H1 (cell line): ENCODE data around the gene ACO1. TPM values are rescaled to one million over a fixed set of nuclear protein-coding genes. Genes with fewer than 3 reads are reported as not detected.

Experiments
- CTCF ChIA-PET: fragments of 300-600 bp; sonication (Branson Sonifier 250); formaldehyde crosslinking; loops from one replicate; lab custom pipeline; 2021; ENCODE audit not compliant: partially characterized antibody; lab: Charles Lee
- POLR2A ChIA-PET: fragments of 300-600 bp; sonication (Branson Sonifier 250); formaldehyde crosslinking; loops from one replicate; lab custom pipeline; 2021; ENCODE audit warnings: inconsistent platforms; ENCODE audit not compliant: partially characterized antibody; lab: Charles Lee
- DNase-seq, 2 experiments: peaks; one replicate each; pipeline versions ENCODE4 v3.0.0 to v3.0.0-alpha.2; 2010 to 2022; ENCODE audit warnings: low spot score in 2 of 2, low read depth in 1 of 2, mixed read lengths in 1 of 2
- FAIRE-seq: peaks from 2 replicates; lab custom pipeline; 2011; peaks lifted over from hg19 to GRCh38; lab: Jason Lieb, UNC
- H2AFZ ChIP-seq: 2 replicates; pipeline ENCODE4 v1.8.1; 2012; ENCODE audit warnings: low read length, inconsistent platforms
- H2AK5ac ChIP-seq: 2 replicates; pipeline ENCODE4 v1.6.1; 2013; ENCODE audit warnings: low read depth, low read length
- H2BK120ac ChIP-seq: replicated peaks from 2 replicates; pipeline ENCODE3; 2013; ENCODE audit warnings: low read depth, low read length, inconsistent platforms
- H2BK12ac ChIP-seq: 2 replicates; pipeline ENCODE4 v1.6.1; 2013; ENCODE audit warnings: low read depth, low read length
- H2BK15ac ChIP-seq: 2 replicates; pipeline ENCODE4 v1.6.1; 2013; ENCODE audit warnings: low read length
- H2BK20ac ChIP-seq: 2 replicates; pipeline ENCODE4 v1.6.1; 2013; ENCODE audit warnings: low read length
- H2BK5ac ChIP-seq: 2 replicates; pipeline ENCODE4 v1.6.1; 2013; ENCODE audit warnings: low read depth, low read length
- H3K14ac ChIP-seq: 2 replicates; pipeline ENCODE4 v1.6.1; 2013; ENCODE audit warnings: inconsistent platforms; ENCODE audit not compliant: insufficient read length
- H3K18ac ChIP-seq: 2 replicates; pipeline ENCODE4 v1.6.1; 2013; ENCODE audit warnings: low read length; ENCODE audit errors: extremely low read depth
- H3K23ac ChIP-seq: 2 replicates; pipeline ENCODE4 v1.6.1; 2013; ENCODE audit warnings: inconsistent platforms; ENCODE audit not compliant: insufficient read length
- H3K23me2 ChIP-seq: 2 replicates; pipeline ENCODE4 v1.6.1; 2013; ENCODE audit warnings: low read depth, low read length
- H3K27ac ChIP-seq: 2 replicates; pipeline ENCODE4 v1.6.1; 2011; ENCODE audit warnings: low read depth, low read length, inconsistent platforms
- H3K27me3 ChIP-seq, 4 experiments: replicated peaks in 1 of 4; 1 replicate in 1 of 4; 2 replicates in 3 of 4; pipeline versions ENCODE4 v1.6.1 to v1.8.1; 2011 to 2013; ENCODE audit warnings: low read length in 3 of 4, mild to moderate bottlenecking in 3 of 4, inconsistent platforms in 2 of 4, mixed read lengths in 2 of 4, moderate library complexity in 1 of 4; ENCODE audit not compliant: control insufficient read depth in 3 of 4, insufficient read depth in 3 of 4; ENCODE audit errors: extremely low read depth in 1 of 4
- H3K36me3 ChIP-seq, 4 experiments: 2 replicates each; pipeline versions ENCODE4 v1.6.1 to v1.8.1; 2011 to 2013; ENCODE audit warnings: mild to moderate bottlenecking in 4 of 4, low read length in 3 of 4, moderate library complexity in 2 of 4, control low read depth in 1 of 4, inconsistent platforms in 1 of 4; ENCODE audit not compliant: insufficient read depth in 4 of 4, control insufficient read depth in 2 of 4
- H3K4ac ChIP-seq: replicated peaks from 2 replicates; pipeline ENCODE3; 2013; ENCODE audit warnings: low read length, low read depth, mixed read lengths, inconsistent platforms; ENCODE audit not compliant: insufficient read length
- H3K4me1 ChIP-seq, 4 experiments: replicated peaks in 1 of 4; 1 replicate in 1 of 4; 2 replicates in 3 of 4; pipeline versions ENCODE4 v1.6.1 to v1.8.1; 2011 to 2013; ENCODE audit warnings: low read length in 3 of 4, inconsistent platforms in 2 of 4, mixed read lengths in 1 of 4; ENCODE audit not compliant: insufficient read depth in 4 of 4, control insufficient read depth in 3 of 4
- H3K4me2 ChIP-seq, 2 experiments: 2 replicates each; pipeline versions ENCODE4 v1.6.1 to v1.8.1; 2011 to 2013; ENCODE audit warnings: low read depth in 2 of 2, low read length in 2 of 2, control low read depth in 1 of 2, inconsistent platforms in 1 of 2, mild to moderate bottlenecking in 1 of 2; ENCODE audit not compliant: insufficient read depth in 1 of 2
- H3K4me3 ChIP-seq, 4 experiments: fragments of 200-600, 300-600 bp in 1 of 4; sonication (generic), shearing (Covaris generic), sonication (Bioruptor Twin) in 1 of 4; 2 replicates each; pipeline versions ENCODE4 v1.5.1 to v1.8.1; 2011 to 2016; ENCODE audit warnings: low read length in 4 of 4, low read depth in 3 of 4, control low read depth in 2 of 4, inconsistent platforms in 2 of 4, mild to moderate bottlenecking in 2 of 4, mixed read lengths in 1 of 4, moderate library complexity in 1 of 4; ENCODE audit not compliant: insufficient read depth in 2 of 4; ENCODE audit errors: extremely low read depth in 1 of 4
- H3K56ac ChIP-seq: replicated peaks from 2 replicates; pipeline ENCODE3; 2013; ENCODE audit warnings: low read depth, mild to moderate bottlenecking, mixed read lengths, low read length, inconsistent platforms; ENCODE audit not compliant: insufficient read length
- H3K79me1 ChIP-seq: 2 replicates; pipeline ENCODE4 v1.6.1; 2013; ENCODE audit warnings: low read depth, low read length, control low read depth
- H3K79me2 ChIP-seq, 2 experiments: 2 replicates each; pipeline versions ENCODE4 v1.6.1 to v1.8.1; 2012 to 2013; ENCODE audit warnings: low read length in 2 of 2, mild to moderate bottlenecking in 2 of 2, inconsistent platforms in 1 of 2; ENCODE audit not compliant: insufficient read depth in 2 of 2, control insufficient read depth in 1 of 2
- H3K9ac ChIP-seq, 4 experiments: replicated peaks in 1 of 4; 1 replicate in 1 of 4; 2 replicates in 3 of 4; pipeline versions ENCODE4 v1.6.1 to v1.8.1; 2011 to 2013; ENCODE audit warnings: low read depth in 3 of 4, low read length in 3 of 4, control low read depth in 2 of 4, mild to moderate bottlenecking in 2 of 4, moderate library complexity in 2 of 4, inconsistent platforms in 1 of 4; ENCODE audit errors: extremely low read depth in 1 of 4
- H3K9me3 ChIP-seq, 2 experiments: 2 replicates each; pipeline versions ENCODE4 v1.6.1 to v1.8.1; 2012 to 2013; ENCODE audit warnings: mild to moderate bottlenecking in 2 of 2, moderate library complexity in 2 of 2, control low read depth in 1 of 2, inconsistent platforms in 1 of 2, low read depth in 1 of 2, low read length in 1 of 2, mixed read lengths in 1 of 2; ENCODE audit not compliant: insufficient read depth in 2 of 2
- H4K20me1 ChIP-seq, 2 experiments: replicated peaks in 1 of 2; 2 replicates each; pipeline versions ENCODE3 to v1.8.1; 2011 to 2013; ENCODE audit warnings: inconsistent platforms in 2 of 2, low read length in 2 of 2, mild to moderate bottlenecking in 1 of 2; ENCODE audit not compliant: insufficient read depth in 2 of 2, control insufficient read depth in 1 of 2
- H4K5ac ChIP-seq: 2 replicates; pipeline ENCODE4 v1.6.1; 2013; ENCODE audit warnings: low read length, low read depth, mixed read lengths, inconsistent platforms; ENCODE audit not compliant: insufficient read length
- H4K8ac ChIP-seq: 2 replicates; pipeline ENCODE4 v1.8.0; 2013; ENCODE audit warnings: mild to moderate bottlenecking, moderate library complexity, low read length, inconsistent platforms; ENCODE audit not compliant: insufficient read depth; ENCODE audit errors: extremely low read depth
- H4K91ac ChIP-seq: replicated peaks from 2 replicates; pipeline ENCODE3; 2013; ENCODE audit warnings: low read length, mixed read lengths, inconsistent platforms; ENCODE audit not compliant: insufficient read length
- CTBP2 ChIP-seq: IDR thresholded peaks from 2 replicates; pipeline ENCODE4 v1.7.0; 2011; ENCODE audit warnings: borderline replicate concordance, mild to moderate bottlenecking, moderate library complexity, mixed read lengths, low read length; ENCODE audit not compliant: insufficient read depth, insufficient read length
- E2F6 ChIP-seq: IDR thresholded peaks from 2 replicates; pipeline ENCODE4 v1.6.1; 2012; ENCODE audit warnings: inconsistent platforms
- GTF2F1 ChIP-seq: IDR thresholded peaks from 2 replicates; pipeline ENCODE4 v1.6.1; 2012; ENCODE audit warnings: low read depth, low read length, improper control_type of control experiment, borderline replicate concordance
- RAD21 ChIP-seq, 2 experiments: IDR thresholded peaks in 1 of 2; conservative IDR thresholded peaks in 1 of 2; 2 replicates each; pipeline ENCODE4 v1.6.1; 2011; ENCODE audit warnings: low read depth in 2 of 2, low read length in 2 of 2, improper control_type of control experiment in 1 of 2, inconsistent platforms in 1 of 2, mild to moderate bottlenecking in 1 of 2, moderate library complexity in 1 of 2
- SP2 ChIP-seq: IDR thresholded peaks from 2 replicates; pipeline ENCODE4 v1.6.1; 2012; ENCODE audit warnings: mild to moderate bottlenecking, low read length, inconsistent platforms
- TCF12 ChIP-seq: IDR thresholded peaks from 2 replicates; pipeline ENCODE4 v1.6.1; 2011; ENCODE audit warnings: low read depth, mild to moderate bottlenecking, low read length
- ZNF274 ChIP-seq: IDR thresholded peaks from 2 replicates; pipeline ENCODE4 v1.7.0; 2012; ENCODE audit warnings: low read length, borderline replicate concordance; ENCODE audit errors: extremely low read depth
- WGBS, 2 experiments: shearing (Covaris generic) in 1 of 2; methylation state at CpG; one replicate each; pipeline versions ENCODE4 v1.1.6 to v1.1.7; 2013 to 2015; ENCODE audit warnings: low lambda C conversion rate in 2 of 2, mixed read lengths in 2 of 2, inconsistent platforms in 1 of 2, low coverage in 1 of 2, missing lambda C conversion rate in 1 of 2; ENCODE audit not compliant: insufficient replicate concordance in 2 of 2, insufficient coverage in 1 of 2, insufficient read length in 1 of 2; ENCODE audit errors: extremely low coverage in 1 of 2, missing lambda C conversion rate in 1 of 2; 5-methylcytosine and 5-hydroxymethylcytosine counted together
- polyA plus RNA-seq, 7 experiments: library from polyadenylated mRNA; depleted of rRNA in 3 of 7; stranded (reverse) in 5 of 7; unstranded in 2 of 7; fragments of >200 nt in 5 of 7; fragments of 200-250 nt in 2 of 7; gene quantifications; 1 replicate in 5 of 7; 2 replicates in 1 of 7; 4 replicates in 1 of 7; pipeline versions ENCODE4 v1.2.1 to v1.2.3, GENCODE V29; 2011 to 2013; ENCODE audit warnings: missing spikeins in 2 of 7, mixed read lengths in 2 of 7
- total RNA-seq: library from RNA; stranded (reverse); fragmentation: NEBNext Ultra II Directional; extraction: Animal tissue kit (Norgen Biotek cat#: 25700); gene quantifications from 2 replicates; pipeline ENCODE4 v1.2.1, GENCODE V29; 2021

ACO1 gene
- total and polyA plus RNA-seq, 2 of the 8 experiments (the other 6 are each of a cell fraction or from before 2014, with no cell fraction given): 39.3 to 49.8 TPM

- no peak overlapping the region for H2BK20ac ChIP-seq
- no peak overlapping the region for H3K27ac ChIP-seq
- H3K56ac ChIP-seq: no peak overlapping the region
- no peaks in the 10 kb centered on the region for H3K4me1 ChIP-seq
- H2BK12ac ChIP-seq: no peak overlapping the region
- DNase-seq (no peak), FAIRE-seq (no peak)
- no peak overlapping the region for H3K4me3 ChIP-seq
- H3K23me2 ChIP-seq: no peaks in the 10 kb centered on the region
- no peak overlapping the region for H3K9ac ChIP-seq
- H4K91ac ChIP-seq: no peak overlapping the region
- peaks cover 0 to 20% (median 10%) of the 10 kb centered on the region in 4 experiments; a peak in 6 of 8 replicates for H3K36me3 ChIP-seq
- H4K8ac ChIP-seq: no peak overlapping the region
- CTCF ChIA-PET: interaction anchor here (5.5 kb wide), 1 partner anchor 34 kb away, joined by 48 read pairs; no protein-coding TSS in a partner anchor
- TF ChIP-seq RAD21 (IDR thresholded peaks at IDR 0.05 in 1 of 2, conservative IDR thresholded peaks at IDR 0.05 in 1 of 2; ENCODE audit: low read depth in 2 of 2, low read length in 2 of 2) (no peak), E2F6 (no peak), GTF2F1 (no peak), SP2 (no peak), CTBP2 (no peak), ZNF274 (no peak), TCF12 (no peak)
- 75% methylated on average over 3 of the region's 3 CpGs; no CpG with 5 or more reads in 1 of the 2 experiments for WGBS, 2 experiments
- no peaks in the 10 kb centered on the region for H4K20me1 ChIP-seq
- no peak overlapping the region for H3K4ac ChIP-seq
- POLR2A ChIA-PET: no interaction called here
- H2BK5ac ChIP-seq: no peak overlapping the region
- no peaks in the 10 kb centered on the region for H3K27me3 ChIP-seq
- no peak overlapping the region for H3K14ac ChIP-seq
- no peak overlapping the region for H2BK15ac ChIP-seq
- no peak overlapping the region for H3K4me2 ChIP-seq
- no peak overlapping the region for H3K18ac ChIP-seq
- H3K9me3 ChIP-seq: no peaks in the 10 kb centered on the region; a peak in 1 of 4 replicates
- no peak overlapping the region for H2BK120ac ChIP-seq
- H2AFZ ChIP-seq: no peak overlapping the region
- no peak overlapping the region for H4K5ac ChIP-seq
- H2AK5ac ChIP-seq: no peak overlapping the region
- no peaks in the 10 kb centered on the region for H3K79me1 ChIP-seq
- H3K23ac ChIP-seq: no peak overlapping the region
- H3K79me2 ChIP-seq: no peaks in the 10 kb centered on the region
These were observed 27.3 kb downstream of the ACO1 start for GRCh38 chr9:32411753-32412152.
